Measurements from ENCODE around the gene SREBF2. TPM values are rescaled to one million over a fixed set of nuclear protein-coding genes. Genes with fewer than 3 reads are reported as not detected.

The SREBF2 gene
- total and polyA plus RNA-seq, 2 donors: 15.8 to 41.0 TPM

GRCh38 chr22:41826021-41826420 lies 6.9 kb upstream of the SREBF2 start:
- 96% methylated on average over 3 of the region's 3 CpGs for WGBS
- Histone ChIP-seq H3K27me3 (ENCODE audit: control insufficient read depth in 2 of 2, insufficient read depth in 1 of 2, low read length in 1 of 2) (no peaks in the 10 kb centered on the region), H3K9me3 (ENCODE audit: control insufficient read depth in 2 of 2, insufficient read depth in 1 of 2, low read length in 1 of 2) (peaks cover 0 to 5% of the 10 kb centered on the region in 2 donors), H3K4me1 (ENCODE audit: control insufficient read depth in 2 of 2, insufficient read depth in 2 of 2, low read length in 2 of 2) (peaks cover 0 to under 1% of the 10 kb centered on the region in 2 donors), H3K27ac (ENCODE audit: low read depth in 1 of 2, low read length in 1 of 2) (no peak overlapping the region), H3K4me3 (ENCODE audit: low read length in 2 of 2) (no peak overlapping the region), H3K36me3 (ENCODE audit: control insufficient read depth in 2 of 2, insufficient read depth in 2 of 2, low read length in 1 of 2) (peaks cover 14 to 32% of the 10 kb centered on the region in 2 donors)
- no peak for DNase-seq (ENCODE audit: low read depth in 6 of 9, low spot score in 9 of 9)

DNA sequence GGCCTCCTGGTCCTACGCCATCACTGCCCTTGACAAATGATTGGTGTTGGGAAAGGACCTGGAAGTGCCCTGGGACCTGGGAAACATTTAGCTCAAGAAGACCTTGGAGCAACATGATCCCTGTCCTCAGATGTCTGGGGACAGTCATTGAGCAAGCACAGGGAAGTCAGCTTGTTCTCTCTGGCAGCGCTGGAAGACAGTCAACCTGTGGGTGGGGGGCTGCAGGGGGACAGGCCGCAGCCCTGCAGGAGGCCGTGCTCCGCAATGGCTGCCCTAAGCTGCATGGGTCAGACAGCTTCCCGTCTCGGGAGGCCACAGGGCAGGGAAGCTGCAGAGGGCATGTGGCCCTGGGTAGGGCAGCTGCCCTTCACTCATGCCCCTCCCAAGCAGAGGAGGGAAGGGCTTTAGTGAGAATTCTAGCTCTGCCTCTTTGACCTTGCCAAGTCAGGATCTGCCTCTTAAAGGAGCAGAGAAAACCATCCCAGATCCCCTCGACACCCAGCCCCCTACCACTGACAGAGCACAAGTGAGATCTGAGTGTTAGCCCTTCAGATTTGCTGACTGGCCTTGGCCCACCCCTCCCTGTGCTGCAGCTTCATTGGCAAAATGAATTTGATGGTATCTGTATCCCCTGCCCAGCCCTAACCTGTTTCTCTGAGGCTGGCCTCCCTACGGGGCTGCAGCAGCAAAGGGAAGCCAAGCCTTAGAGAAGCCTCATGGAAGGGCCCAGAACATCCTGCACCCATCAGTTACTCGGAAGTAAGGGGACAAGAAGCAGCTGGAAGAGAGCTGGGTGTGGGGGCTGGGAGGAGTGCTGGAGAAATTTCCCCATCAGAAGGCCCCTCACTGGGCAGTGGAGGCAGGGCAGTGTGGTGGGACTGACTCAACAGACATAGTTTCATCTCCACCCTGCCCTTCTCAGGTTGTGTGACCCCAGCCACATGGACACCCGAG lies 6.2 kb upstream of the SREBF2 start:
- Histone ChIP-seq H3K27me3 (ENCODE audit: control insufficient read depth in 2 of 2, insufficient read depth in 1 of 2, low read length in 1 of 2) (no peaks in the 10 kb centered on the region), H3K4me3 (ENCODE audit: low read length in 2 of 2) (no peak overlapping the region), H3K9me3 (ENCODE audit: control insufficient read depth in 2 of 2, insufficient read depth in 1 of 2, low read length in 1 of 2) (peaks cover 0 to 9% of the 10 kb centered on the region in 2 donors), H3K27ac (ENCODE audit: low read depth in 1 of 2, low read length in 1 of 2) (no peak overlapping the region), H3K4me1 (ENCODE audit: control insufficient read depth in 2 of 2, insufficient read depth in 2 of 2, low read length in 2 of 2) (peaks cover 0 to 7% of the 10 kb centered on the region in 2 donors), H3K36me3 (ENCODE audit: control insufficient read depth in 2 of 2, insufficient read depth in 2 of 2, low read length in 1 of 2) (peaks cover 14 to 32% of the 10 kb centered on the region in 2 donors)
- no peak for DNase-seq (ENCODE audit: low read depth in 6 of 9, low spot score in 9 of 9)
- 97% methylated on average over 11 of the region's 11 CpGs for WGBS

- Histone ChIP-seq H3K27ac (ENCODE audit: low read depth in 1 of 2, low read length in 1 of 2) (no peak overlapping the region), H3K4me3 (ENCODE audit: low read length in 2 of 2) (no peak overlapping the region)
These were observed 5.2 kb upstream of the SREBF2 start for GRCh38 chr22:41827671-41828070.

DNA sequence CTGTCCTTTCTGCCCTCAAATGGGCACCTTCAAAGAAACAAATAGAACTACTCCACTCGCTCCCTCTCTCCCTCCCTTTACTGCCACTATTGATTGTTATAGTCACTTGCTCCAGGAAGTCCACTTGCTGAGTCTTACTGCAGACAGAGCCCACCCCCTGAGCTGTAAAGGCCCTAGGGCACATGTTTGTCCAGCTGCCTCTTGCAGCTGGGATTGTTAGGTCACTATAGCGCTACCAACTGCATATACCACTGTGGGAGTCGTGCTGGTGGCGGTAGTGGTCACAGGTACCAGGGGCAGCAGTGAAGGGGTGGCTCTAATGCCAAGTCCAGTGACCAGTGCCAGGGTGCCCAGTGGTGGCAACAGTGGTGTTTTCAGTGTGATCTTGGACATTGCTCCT lies 4.4 kb upstream of the SREBF2 start:
- Histone ChIP-seq H3K9me3 (ENCODE audit: control insufficient read depth in 2 of 2, insufficient read depth in 1 of 2, low read length in 1 of 2) (peaks cover 0 to 9% of the 10 kb centered on the region in 2 donors), H3K4me1 (ENCODE audit: control insufficient read depth in 2 of 2, insufficient read depth in 2 of 2, low read length in 2 of 2) (peaks cover 4 to 14% of the 10 kb centered on the region in 2 donors), H3K27me3 (ENCODE audit: control insufficient read depth in 2 of 2, insufficient read depth in 1 of 2, low read length in 1 of 2) (no peaks in the 10 kb centered on the region), H3K4me3 (ENCODE audit: low read length in 2 of 2) (no peak overlapping the region), H3K27ac (ENCODE audit: low read depth in 1 of 2, low read length in 1 of 2) (no peak overlapping the region), H3K36me3 (ENCODE audit: control insufficient read depth in 2 of 2, insufficient read depth in 2 of 2, low read length in 1 of 2) (peaks cover 14 to 22% of the 10 kb centered on the region in 2 donors)
- no peak for DNase-seq (ENCODE audit: low read depth in 6 of 9, low spot score in 9 of 9)
- WGBS: 97% methylated on average over 4 of the region's 4 CpGs

More at GRCh38 chr22:41827671-41828070, 5.2 kb upstream of the SREBF2 start:
- Histone ChIP-seq H3K4me1 (ENCODE audit: control insufficient read depth in 2 of 2, insufficient read depth in 2 of 2, low read length in 2 of 2) (peaks cover 4 to 14% of the 10 kb centered on the region in 2 donors), H3K36me3 (ENCODE audit: control insufficient read depth in 2 of 2, insufficient read depth in 2 of 2, low read length in 1 of 2) (peaks cover 14 to 25% of the 10 kb centered on the region in 2 donors), H3K27me3 (ENCODE audit: control insufficient read depth in 2 of 2, insufficient read depth in 1 of 2, low read length in 1 of 2) (no peaks in the 10 kb centered on the region), H3K9me3 (ENCODE audit: control insufficient read depth in 2 of 2, insufficient read depth in 1 of 2, low read length in 1 of 2) (peaks cover 0 to 9% of the 10 kb centered on the region in 2 donors)
- 98% methylated on average over 6 of the region's 6 CpGs for WGBS
- no peak for DNase-seq (ENCODE audit: low read depth in 6 of 9, low spot score in 9 of 9)

GRCh38 chr22:41830174-41830573 lies 2.7 kb upstream of the SREBF2 start:
- no peak for DNase-seq (ENCODE audit: low read depth in 6 of 9, low spot score in 9 of 9)
- peaks cover 14% of the 10 kb centered on the region in 2 donors for H3K36me3 ChIP-seq (ENCODE audit: control insufficient read depth in 2 of 2, insufficient read depth in 2 of 2, low read length in 1 of 2)
- H3K27me3 ChIP-seq (ENCODE audit: control insufficient read depth in 2 of 2, insufficient read depth in 1 of 2, low read length in 1 of 2): no peaks in the 10 kb centered on the region
- H3K9me3 ChIP-seq (ENCODE audit: control insufficient read depth in 2 of 2, insufficient read depth in 1 of 2, low read length in 1 of 2): peaks cover 0 to 13% of the 10 kb centered on the region in 2 donors
- H3K4me1 ChIP-seq (ENCODE audit: control insufficient read depth in 2 of 2, insufficient read depth in 2 of 2, low read length in 2 of 2): peaks cover 14 to 23% of the 10 kb centered on the region in 2 donors
- no peak overlapping the region for H3K27ac ChIP-seq (ENCODE audit: low read depth in 1 of 2, low read length in 1 of 2)
- WGBS: 98% methylated on average over 3 of the region's 3 CpGs
- H3K4me3 ChIP-seq (ENCODE audit: low read length in 2 of 2): no peak overlapping the region

DNA sequence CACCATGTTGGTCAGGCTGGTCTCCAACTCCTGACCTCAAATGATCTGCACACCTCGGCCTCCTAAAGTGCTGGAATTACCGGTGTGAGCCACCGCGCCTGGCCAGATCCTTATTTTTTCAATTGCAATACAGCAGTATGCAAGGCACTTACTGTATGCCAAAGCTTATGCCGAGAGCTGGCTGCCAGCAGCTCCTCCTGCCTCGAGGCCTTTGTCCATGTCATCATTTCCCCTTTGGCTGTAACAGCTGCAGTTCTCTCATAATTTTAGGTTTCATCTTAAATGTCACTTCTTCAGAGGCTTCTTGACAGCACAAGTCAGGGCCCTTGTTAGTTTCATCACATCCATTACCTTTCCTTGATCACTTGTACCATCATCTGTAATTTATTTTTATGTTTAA lies 1.5 kb upstream of the SREBF2 start:
- H3K36me3 ChIP-seq (ENCODE audit: control insufficient read depth in 2 of 2, insufficient read depth in 2 of 2, low read length in 1 of 2): peaks cover 11 to 12% of the 10 kb centered on the region in 2 donors
- H3K27ac ChIP-seq (ENCODE audit: low read depth in 1 of 2, low read length in 1 of 2): peak overlapping the region in 1 of 2 donors; percentile 95
- H3K9me3 ChIP-seq (ENCODE audit: control insufficient read depth in 2 of 2, insufficient read depth in 1 of 2, low read length in 1 of 2): peaks cover 0 to 13% of the 10 kb centered on the region in 2 donors
- peaks cover 14 to 23% of the 10 kb centered on the region in 2 donors for H3K4me1 ChIP-seq (ENCODE audit: control insufficient read depth in 2 of 2, insufficient read depth in 2 of 2, low read length in 2 of 2)
- H3K27me3 ChIP-seq (ENCODE audit: control insufficient read depth in 2 of 2, insufficient read depth in 1 of 2, low read length in 1 of 2): no peaks in the 10 kb centered on the region
- H3K4me3 ChIP-seq (ENCODE audit: low read length in 2 of 2): no peak overlapping the region
- DNase-seq (ENCODE audit: low read depth in 6 of 9, low spot score in 9 of 9): peak in 3 of 9 donors; percentile 17 to 47 (median 25)
- WGBS: 75% methylated on average over 6 of the region's 6 CpGs

DNA sequence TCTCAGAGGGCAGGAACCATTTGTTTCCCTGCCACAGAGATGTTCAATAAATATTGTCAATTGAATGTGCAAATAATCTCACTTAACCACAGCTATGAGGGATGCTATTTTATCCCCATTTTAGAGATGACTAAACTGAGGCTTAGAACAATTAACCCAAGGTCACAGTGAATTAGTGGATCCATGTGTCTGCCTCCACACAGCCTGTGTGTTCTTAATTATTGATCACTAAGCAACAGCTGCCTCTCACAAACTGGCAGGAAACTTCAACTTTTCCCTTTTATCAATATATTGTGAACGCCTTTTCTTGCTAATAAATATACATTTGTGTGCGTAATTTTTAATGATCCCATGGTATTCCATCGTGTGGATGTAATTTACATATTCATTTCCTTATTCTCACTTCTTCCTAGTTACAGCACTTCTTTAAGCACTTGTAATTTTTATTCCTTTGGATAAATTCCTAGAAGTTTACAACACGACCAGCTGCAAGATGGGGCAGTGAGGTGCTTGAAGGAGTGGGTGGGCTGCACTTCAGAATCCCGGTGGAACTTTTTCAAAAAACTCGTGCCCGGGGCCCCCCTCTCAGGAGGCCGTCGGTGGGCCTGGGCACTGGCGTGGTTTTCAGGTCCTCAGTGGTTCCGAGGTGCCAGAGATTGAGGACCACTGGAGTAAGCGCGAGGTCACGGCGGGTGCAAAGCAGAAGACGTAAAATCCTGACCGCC lies 915 bp upstream of the SREBF2 start:
- 13% methylated on average over 17 of the region's 17 CpGs for WGBS
- H3K27me3 ChIP-seq (ENCODE audit: control insufficient read depth in 2 of 2, insufficient read depth in 1 of 2, low read length in 1 of 2): no peaks in the 10 kb centered on the region

GRCh38 chr22:41833369-41834004 lies 582 bp downstream of the SREBF2 start:
- peak overlapping the region; percentile 87 to 91 for H3K4me3 ChIP-seq (ENCODE audit: low read length in 2 of 2)
- peak in 5 of 9 donors; percentile 19 to 66 (median 43) for DNase-seq (ENCODE audit: low read depth in 6 of 9, low spot score in 9 of 9)
- peaks cover 7 to 21% of the 10 kb centered on the region in 2 donors for H3K36me3 ChIP-seq (ENCODE audit: control insufficient read depth in 2 of 2, insufficient read depth in 2 of 2, low read length in 1 of 2)
- no peaks in the 10 kb centered on the region for H3K27me3 ChIP-seq (ENCODE audit: control insufficient read depth in 2 of 2, insufficient read depth in 1 of 2, low read length in 1 of 2)
- WGBS: under 1% methylated on average over 86 of the region's 86 CpGs
- peak overlapping the region; percentile 89 to 91 for H3K27ac ChIP-seq (ENCODE audit: low read depth in 1 of 2, low read length in 1 of 2)
- peaks cover 14 to 23% of the 10 kb centered on the region in 2 donors for H3K4me1 ChIP-seq (ENCODE audit: control insufficient read depth in 2 of 2, insufficient read depth in 2 of 2, low read length in 2 of 2)
- H3K9me3 ChIP-seq (ENCODE audit: control insufficient read depth in 2 of 2, insufficient read depth in 1 of 2, low read length in 1 of 2): peaks cover 0 to 13% of the 10 kb centered on the region in 2 donors

More for the DNA sequence above, 915 bp upstream of the SREBF2 start:
- Histone ChIP-seq H3K4me3 (ENCODE audit: low read length in 2 of 2) (peak overlapping the region; percentile 87 to 91), H3K27ac (ENCODE audit: low read depth in 1 of 2, low read length in 1 of 2) (peak overlapping the region; percentile 93 to 95), H3K9me3 (ENCODE audit: control insufficient read depth in 2 of 2, insufficient read depth in 1 of 2, low read length in 1 of 2) (peaks cover 0 to 13% of the 10 kb centered on the region in 2 donors), H3K36me3 (ENCODE audit: control insufficient read depth in 2 of 2, insufficient read depth in 2 of 2, low read length in 1 of 2) (peaks cover 7 to 16% of the 10 kb centered on the region in 2 donors), H3K4me1 (ENCODE audit: control insufficient read depth in 2 of 2, insufficient read depth in 2 of 2, low read length in 2 of 2) (peaks cover 14 to 23% of the 10 kb centered on the region in 2 donors)
- DNase-seq (ENCODE audit: low read depth in 6 of 9, low spot score in 9 of 9): peak in 1 of 9 donors; percentile 17

Measured in thymus (tissue), 11 donors.